ENCODE results near the gene SYNPR. TPM values are rescaled to one million over a fixed set of nuclear protein-coding genes. Genes with fewer than 3 reads are reported as not detected.
A peak's percentile ranks its signal among the peaks of the same experiment; 100 is the strongest.

SYNPR gene
- total RNA-seq, 1 experiment from 2014 or later = 0.85 TPM

- POLR2A ChIA-PET = no interaction called here
- peak overlapping the region; percentile 75; the same call in 1 of the 2 replicates for H3K27ac Mint-ChIP-seq
- H3K9me3 Mint-ChIP-seq = no peaks in the 10 kb centered on the region
- H3K36me3 Mint-ChIP-seq = no peaks in the 10 kb centered on the region
- ATAC-seq = peak; percentile 85
- H3K27me3 Mint-ChIP-seq (ENCODE audit: low read depth) = peaks cover 23% of the 10 kb centered on the region
- H3K4me1 Mint-ChIP-seq = peaks cover 64% of the 10 kb centered on the region
- DNase-seq (ENCODE audit: low spot score) = no peak
- TF ChIP-seq FOXP4 (CRISPR knock-in tag; IDR thresholded peaks at IDR 0.05) = peak; percentile 26; the same call in 1 of the 2 replicates
- TF ChIP-seq ZNF396 (CRISPR knock-in tag; IDR thresholded peaks at IDR 0.05; ENCODE audit: borderline replicate concordance) = no peak
- peak; percentile 23 for TF ChIP-seq GRHL2 (CRISPR knock-in tag; IDR thresholded peaks at IDR 0.05; ENCODE audit: insufficient replicate concordance, severe bottlenecking)
- TF ChIP-seq ETV6 (CRISPR knock-in tag; IDR thresholded peaks at IDR 0.05) = 0 out of 2 replicates have a peak, but pooled peaks have one; percentile 11
- TF ChIP-seq MLX (CRISPR knock-in tag; IDR thresholded peaks at IDR 0.05) = no peak
- peak overlapping the region; percentile 12; the same call in 1 of the 2 replicates for H3K4me3 Mint-ChIP-seq
- CTCF ChIA-PET = interaction anchor here (0.7 kb wide), 2 partner anchors 23 to 28 kb away, joined by 3 read pairs; no protein-coding TSS in a partner anchor
Observed at GRCh38 chr3:63576846-63577245, 298.7 kb downstream of the SYNPR start.

- no peaks in the 10 kb centered on the region for H3K36me3 Mint-ChIP-seq
- DNase-seq (ENCODE audit: low spot score) (no peak), ATAC-seq (no peak)
- no peak for TF ChIP-seq JAZF1 (CRISPR knock-in tag; IDR thresholded peaks at IDR 0.05)
- no peak for TF ChIP-seq JUN (CRISPR knock-in tag; IDR thresholded peaks at IDR 0.05)
- no peak for TF ChIP-seq ATF6 (CRISPR knock-in tag; IDR thresholded peaks at IDR 0.05)
- no peak for TF ChIP-seq ZNF121 (CRISPR knock-in tag; IDR thresholded peaks at IDR 0.05)
- no peak for TF ChIP-seq RORB (CRISPR knock-in tag; IDR thresholded peaks at IDR 0.05)
- no peak for TF ChIP-seq ERG (CRISPR knock-in tag; IDR thresholded peaks at IDR 0.05)
- TF ChIP-seq ZNF532 (CRISPR knock-in tag; IDR thresholded peaks at IDR 0.05; ENCODE audit: borderline replicate concordance) = no peak
- TF ChIP-seq NFATC4 (CRISPR knock-in tag; IDR thresholded peaks at IDR 0.05) = no peak
- TF ChIP-seq IRF2 (CRISPR knock-in tag; IDR thresholded peaks at IDR 0.05; ENCODE audit: borderline replicate concordance, low read depth) = no peak
- no peak for TF ChIP-seq RELA (CRISPR knock-in tag; IDR thresholded peaks at IDR 0.05; ENCODE audit: borderline replicate concordance)
- H3K27me3 Mint-ChIP-seq (ENCODE audit: low read depth) = peaks cover 23% of the 10 kb centered on the region
- no peaks in the 10 kb centered on the region for H3K9me3 Mint-ChIP-seq
- POLR2A ChIA-PET = no interaction called here
- CTCF ChIA-PET = no interaction called here
- H3K27ac Mint-ChIP-seq = no peak overlapping the region
- H3K4me1 Mint-ChIP-seq = peaks cover 57% of the 10 kb centered on the region
- no peak overlapping the region for H3K4me3 Mint-ChIP-seq
Observed at GRCh38 chr3:63578858-63579257, 300.8 kb downstream of the SYNPR start.

Measured in WTC11 (cell line).